Ovary (tissue), 3 donors: ENCODE measurements around the gene METRNL.

Source experiments
- CTCF ChIP-seq, 3 donors: fragments of 450-650 bp in 2 of 3; fragments of 200-600 bp in 1 of 3; IDR thresholded peaks; one replicate each; pipeline versions ENCODE4 v1.5.1 to v1.8.0; 2016 to 2022; ENCODE audit warnings: antibody characterized with exemption in 3 of 3, mild to moderate bottlenecking in 1 of 3
- POLR2A ChIP-seq: fragments of 450-650 bp; IDR thresholded peaks from one replicate; pipeline ENCODE4 v1.6.1; 2017; ENCODE audit warnings: antibody characterized with exemption, mild to moderate bottlenecking, moderate library complexity
- donor health status: DM: no; HTN: no; CAD: no.

DNA sequence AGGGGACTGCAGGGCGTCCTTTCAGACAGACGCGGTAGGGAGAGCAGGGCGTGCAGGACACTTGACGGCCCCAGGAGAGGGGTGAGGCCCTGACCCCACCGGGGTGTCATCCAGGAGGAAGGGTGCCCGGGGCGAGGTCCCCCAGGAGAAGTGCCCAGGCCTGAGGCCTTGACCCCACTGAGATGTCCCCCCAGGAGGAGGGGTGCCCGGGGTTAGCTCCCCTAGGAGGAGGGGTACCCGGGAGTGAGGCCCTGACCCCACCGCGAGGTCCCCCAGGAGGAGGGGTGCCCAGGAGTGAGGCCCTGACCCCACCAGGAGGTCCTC is 27.2 kb upstream of the METRNL start:
- no peak for TF ChIP-seq CTCF (IDR thresholded peaks at IDR 0.05)
- TF ChIP-seq POLR2A: no peak
